Prostate gland (tissue), 2 donors: Measurements from ENCODE around the gene PPIL3. TPM values are rescaled to one million over a fixed set of nuclear protein-coding genes. Genes with fewer than 3 reads are reported as not detected.
A peak's percentile ranks its signal among the peaks of the same experiment; 100 is the strongest.

ENCODE experiments used
- DNase-seq: peaks from one replicate; pipeline ENCODE4 v3.0.0-alpha.2; 2019; ENCODE audit warnings: low spot score
- H3K27ac ChIP-seq, 2 donors: fragments of 200-600 bp; sonication (generic); 2 replicates each; pipeline ENCODE4 v1.5.1; 2017 to 2019
- H3K27me3 ChIP-seq: fragments of 200-600 bp; sonication (generic); replicated peaks from 2 replicates; pipeline ENCODE4 v1.5.1; 2019; ENCODE audit not compliant: insufficient read depth
- H3K36me3 ChIP-seq, 2 donors: fragments of 200-600 bp; sonication (generic); 1 replicate in 1 of 2; 2 replicates in 1 of 2; pipeline versions ENCODE4 v1.5.1 to v1.8.1; 2017 to 2019
- H3K4me1 ChIP-seq: fragments of 200-600 bp; sonication (generic); replicated peaks from 2 replicates; pipeline ENCODE4 v1.5.1; 2019
- H3K4me3 ChIP-seq, 2 donors: fragments of 200-600 bp; sonication (generic); 2 replicates each; pipeline ENCODE4 v1.5.1; 2017 to 2019
- H3K9me3 ChIP-seq: fragments of 200-600 bp; sonication (generic); 2 replicates; pipeline ENCODE4 v1.5.1; 2017
- POLR2A ChIP-seq: fragments of 450-650 bp; IDR thresholded peaks from one replicate; pipeline ENCODE4 v1.6.1; 2016; ENCODE audit warnings: antibody characterized with exemption, mild to moderate bottlenecking
- POLR2AphosphoS5 ChIP-seq: sonication (generic); formaldehyde crosslinking; IDR thresholded peaks from one replicate; pipeline ENCODE4 v1.6.1; 2017; ENCODE audit warnings: antibody characterized with exemption
- WGBS: methylation state at CpG from one replicate; pipeline ENCODE4 v1.1.5; 2018; 5-methylcytosine and 5-hydroxymethylcytosine counted together
- intact Hi-C: fragments of 100-400 bp; cut with DNase I; formaldehyde crosslinking; loops from one replicate; pipeline ENCODE4 v1.14.2; 2022
- total RNA-seq, 2 donors: library from RNA; depleted of rRNA; stranded (reverse); fragments of >200 nt; gene quantifications; one replicate each; pipeline ENCODE4 v1.1.0, GENCODE V29; 2016
- TF ChIP-seq, protein P1 (sequence below), 4 experiments: fragments of 200-600 bp in 2 of 4; fragments of 450-650 bp in 2 of 4; sonication (generic) in 2 of 4; IDR thresholded peaks; 1 replicate in 3 of 4; 2 replicates in 1 of 4; pipeline ENCODE4 v1.5.1; 2016 to 2019; ENCODE audit warnings: antibody characterized with exemption in 4 of 4, mild to moderate bottlenecking in 2 of 4, moderate library complexity in 2 of 4

Gene PPIL3
- total RNA-seq, result 10 to 100 TPM; 15.2 to 30.1 TPM

DNA sequence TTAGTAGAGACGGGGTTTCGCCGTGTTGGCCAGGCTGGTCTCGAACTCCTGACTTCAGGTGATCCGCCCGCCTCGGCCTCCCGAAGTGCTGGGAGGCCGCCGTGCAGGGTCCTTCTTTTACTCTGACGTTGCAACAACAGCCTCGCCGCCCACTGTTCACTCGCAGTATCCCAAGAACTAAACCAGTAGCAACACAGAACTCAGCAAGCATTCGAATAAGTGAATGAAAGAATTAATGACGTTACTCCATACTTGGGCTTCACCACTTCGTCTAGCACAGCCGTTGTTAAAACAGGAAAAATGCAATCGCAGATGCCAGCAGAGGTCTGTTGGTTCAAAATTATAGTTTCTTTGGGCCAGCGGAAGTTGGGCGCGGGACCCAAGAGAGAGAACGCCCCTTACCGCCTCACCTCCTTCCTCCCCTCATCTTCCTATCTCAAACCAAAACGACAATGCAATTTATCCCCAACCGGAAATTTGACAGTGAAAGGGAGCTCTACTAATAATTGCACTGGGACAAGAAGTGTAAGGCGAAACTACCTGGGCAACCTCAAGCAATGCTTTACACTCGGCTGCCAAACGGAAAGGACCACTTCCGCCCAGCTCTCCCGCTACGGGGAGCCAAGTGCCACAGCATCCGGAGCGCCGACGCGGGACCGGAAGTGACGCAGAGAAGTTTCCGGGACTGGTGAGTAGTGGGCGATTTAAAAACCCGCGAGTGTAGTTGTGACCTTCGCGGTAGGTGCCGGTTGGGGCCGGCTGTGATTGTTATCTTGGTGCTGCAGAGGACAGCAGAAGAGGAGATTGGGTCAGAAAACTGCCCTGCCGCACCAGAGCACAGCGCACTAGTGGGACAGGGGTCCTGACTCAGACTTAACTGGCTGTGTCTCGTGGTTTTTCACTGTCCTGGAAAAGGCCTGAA, at the start of gene PPIL3, which contains the start of gene NIF3L1:
PPIL3 (minus strand) TSS at position 374 of the 922 bp plus-strand sequence. CDS start 1,462 bp downstream, outside the sequence.
NIF3L1 (plus strand) TSS at position 668 of the 922 bp plus-strand sequence. CDS start 2,573 bp downstream, outside the sequence.
- peak; percentile 94 for DNase-seq
- no peaks in the 10 kb centered on the region for H3K36me3 ChIP-seq
- H3K4me1 ChIP-seq, result peaks cover 5% of the 10 kb centered on the region
- 0% methylated on average over 50 of the region's 50 CpGs for WGBS
- intact Hi-C loops, result no loop called here
- TF ChIP-seq, protein P1, sequence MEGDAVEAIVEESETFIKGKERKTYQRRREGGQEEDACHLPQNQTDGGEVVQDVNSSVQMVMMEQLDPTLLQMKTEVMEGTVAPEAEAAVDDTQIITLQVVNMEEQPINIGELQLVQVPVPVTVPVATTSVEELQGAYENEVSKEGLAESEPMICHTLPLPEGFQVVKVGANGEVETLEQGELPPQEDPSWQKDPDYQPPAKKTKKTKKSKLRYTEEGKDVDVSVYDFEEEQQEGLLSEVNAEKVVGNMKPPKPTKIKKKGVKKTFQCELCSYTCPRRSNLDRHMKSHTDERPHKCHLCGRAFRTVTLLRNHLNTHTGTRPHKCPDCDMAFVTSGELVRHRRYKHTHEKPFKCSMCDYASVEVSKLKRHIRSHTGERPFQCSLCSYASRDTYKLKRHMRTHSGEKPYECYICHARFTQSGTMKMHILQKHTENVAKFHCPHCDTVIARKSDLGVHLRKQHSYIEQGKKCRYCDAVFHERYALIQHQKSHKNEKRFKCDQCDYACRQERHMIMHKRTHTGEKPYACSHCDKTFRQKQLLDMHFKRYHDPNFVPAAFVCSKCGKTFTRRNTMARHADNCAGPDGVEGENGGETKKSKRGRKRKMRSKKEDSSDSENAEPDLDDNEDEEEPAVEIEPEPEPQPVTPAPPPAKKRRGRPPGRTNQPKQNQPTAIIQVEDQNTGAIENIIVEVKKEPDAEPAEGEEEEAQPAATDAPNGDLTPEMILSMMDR (IDR thresholded peaks at IDR 0.05), result peak in 1 of 4 experiments; percentile 2
- TF ChIP-seq POLR2A (peak; percentile 49), POLR2AphosphoS5 (peak; percentile 96)
- H3K9me3 ChIP-seq, result no peaks in the 10 kb centered on the region
- peak within 1 kb of the TSS; percentile 62 to 84 for H3K4me3 ChIP-seq
- H3K27me3 ChIP-seq, result no peaks in the 10 kb centered on the region
- peak within 1 kb of the TSS; percentile 93 to 95 for H3K27ac ChIP-seq

- Histone ChIP-seq H3K4me1 (no peaks in the 10 kb centered on the region), H3K27me3 (no peaks in the 10 kb centered on the region), H3K9me3 (no peaks in the 10 kb centered on the region), H3K4me3 (no peak overlapping the region), H3K36me3 (peaks cover 0 to 3% of the 10 kb centered on the region in 2 donors), H3K27ac (no peak overlapping the region)
- intact Hi-C loops, result no loop called here
- DNase-seq, result no peak
- TF ChIP-seq POLR2AphosphoS5 (no peak), POLR2A (no peak)
- TF ChIP-seq, protein P1 (IDR thresholded peaks at IDR 0.05), result no peak
- WGBS, result 74% methylated on average over 3 of the region's 3 CpGs
Measured at GRCh38 chr2:200930947-200931626, 42.2 kb upstream of the PPIL3 start.

DNA sequence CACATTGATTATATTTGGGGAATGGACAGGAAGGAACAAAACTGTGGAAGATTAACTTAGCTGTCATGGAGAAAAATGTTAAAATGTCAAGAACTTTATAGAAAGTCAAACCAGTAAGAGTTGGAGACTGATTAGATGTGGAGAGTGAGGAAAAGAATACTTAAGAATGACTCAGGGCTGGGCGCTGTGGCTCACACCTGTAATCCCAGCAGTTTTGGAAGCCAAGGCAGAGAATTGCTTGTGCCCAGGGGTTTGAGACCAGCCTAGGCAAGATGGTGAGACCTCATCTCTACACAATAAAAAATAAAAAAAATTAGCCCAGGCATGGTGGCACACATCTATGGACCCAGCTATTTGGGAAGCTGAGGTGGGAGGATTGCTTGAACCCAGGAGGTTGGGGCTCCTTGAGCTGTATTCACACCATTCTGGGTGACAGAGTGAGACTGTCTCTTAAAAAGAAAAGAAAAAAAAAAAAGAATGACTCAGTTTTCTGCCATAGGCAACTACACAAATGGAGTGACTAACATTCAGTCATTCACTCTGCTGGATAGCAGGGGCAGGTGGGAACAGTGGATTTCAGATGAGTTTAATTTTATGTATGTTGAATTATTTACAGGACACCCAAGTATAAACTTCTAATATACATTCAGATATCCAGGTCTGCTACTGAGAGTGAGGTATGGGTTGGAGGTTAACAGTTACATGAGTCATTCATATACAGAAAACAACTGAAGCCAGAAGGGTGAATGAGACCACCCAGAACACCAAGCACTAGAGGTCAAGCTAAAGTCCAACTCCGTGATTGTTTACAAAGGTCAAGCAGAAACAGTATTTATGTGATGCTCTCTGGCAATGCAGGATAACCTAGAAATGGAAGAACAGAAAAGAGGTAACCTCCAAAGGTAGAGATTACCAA, 40.7 kb upstream of the PPIL3 start:
- Histone ChIP-seq H3K27me3 (no peaks in the 10 kb centered on the region), H3K27ac (no peak overlapping the region), H3K4me1 (no peaks in the 10 kb centered on the region), H3K9me3 (no peaks in the 10 kb centered on the region), H3K4me3 (no peak overlapping the region), H3K36me3 (peaks cover 0 to 3% of the 10 kb centered on the region in 2 donors)
- intact Hi-C loops, result no loop called here
- DNase-seq, result no peak
- 87% methylated on average over 2 of the region's 2 CpGs for WGBS
- TF ChIP-seq POLR2A (no peak), POLR2AphosphoS5 (no peak)
- TF ChIP-seq, protein P1 (IDR thresholded peaks at IDR 0.05), result no peak

DNA sequence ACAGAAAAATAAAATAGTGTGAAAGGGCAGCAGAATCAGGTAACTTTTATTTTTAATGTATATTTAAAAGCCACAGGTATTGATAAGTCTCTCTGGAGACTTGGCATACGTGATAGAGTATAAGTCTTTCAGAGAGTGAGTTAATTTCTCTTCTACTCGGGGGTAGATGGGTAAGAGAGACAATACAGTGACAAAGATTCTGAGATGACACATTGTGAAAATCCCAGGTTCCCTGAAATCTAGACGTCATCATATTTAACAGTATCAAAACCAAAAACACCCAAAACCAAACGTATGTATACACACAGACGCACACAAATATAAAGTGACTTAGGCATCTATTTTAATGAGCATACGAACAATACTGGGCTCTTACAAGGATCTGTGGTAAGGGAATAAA, 33.6 kb upstream of the PPIL3 start:
- no peak overlapping the region for H3K27ac ChIP-seq
- H3K27me3 ChIP-seq, result no peaks in the 10 kb centered on the region
- intact Hi-C loops, result no loop called here
- WGBS, result 92% methylated on average over 6 of the region's 6 CpGs
- no peak overlapping the region for H3K4me3 ChIP-seq
- peaks cover 8 to 20% of the 10 kb centered on the region in 2 donors for H3K36me3 ChIP-seq
- H3K9me3 ChIP-seq, result no peaks in the 10 kb centered on the region
- H3K4me1 ChIP-seq, result no peaks in the 10 kb centered on the region
- no peak for DNase-seq
- TF ChIP-seq POLR2AphosphoS5 (no peak), POLR2A (no peak)
- TF ChIP-seq, protein P1 (IDR thresholded peaks at IDR 0.05), result no peak
